H1 (cell line): ENCODE data around the gene COL20A1. TPM values are rescaled to one million over a fixed set of nuclear protein-coding genes. Genes with fewer than 3 reads are reported as not detected.

Experiments used
- CTCF ChIA-PET: fragments of 300-600 bp; sonication (Branson Sonifier 250); formaldehyde crosslinking; loops from one replicate; lab custom pipeline; 2021; ENCODE audit not compliant: partially characterized antibody; lab: Charles Lee
- POLR2A ChIA-PET: fragments of 300-600 bp; sonication (Branson Sonifier 250); formaldehyde crosslinking; loops from one replicate; lab custom pipeline; 2021; ENCODE audit warnings: inconsistent platforms; ENCODE audit not compliant: partially characterized antibody; lab: Charles Lee
- DNase-seq, 2 experiments: peaks; one replicate each; pipeline versions ENCODE4 v3.0.0 to v3.0.0-alpha.2; 2010 to 2022; ENCODE audit warnings: low spot score in 2 of 2, low read depth in 1 of 2, mixed read lengths in 1 of 2
- FAIRE-seq: peaks from 2 replicates; lab custom pipeline; 2011; peaks lifted over from hg19 to GRCh38; lab: Jason Lieb, UNC
- H2AFZ ChIP-seq: 2 replicates; pipeline ENCODE4 v1.8.1; 2012; ENCODE audit warnings: low read length, inconsistent platforms
- H2AK5ac ChIP-seq: 2 replicates; pipeline ENCODE4 v1.6.1; 2013; ENCODE audit warnings: low read depth, low read length
- H2BK120ac ChIP-seq: replicated peaks from 2 replicates; pipeline ENCODE3; 2013; ENCODE audit warnings: low read depth, low read length, inconsistent platforms
- H2BK12ac ChIP-seq: 2 replicates; pipeline ENCODE4 v1.6.1; 2013; ENCODE audit warnings: low read depth, low read length
- H2BK15ac ChIP-seq: 2 replicates; pipeline ENCODE4 v1.6.1; 2013; ENCODE audit warnings: low read length
- H2BK20ac ChIP-seq: 2 replicates; pipeline ENCODE4 v1.6.1; 2013; ENCODE audit warnings: low read length
- H2BK5ac ChIP-seq: 2 replicates; pipeline ENCODE4 v1.6.1; 2013; ENCODE audit warnings: low read depth, low read length
- H3K14ac ChIP-seq: 2 replicates; pipeline ENCODE4 v1.6.1; 2013; ENCODE audit warnings: inconsistent platforms; ENCODE audit not compliant: insufficient read length
- H3K18ac ChIP-seq: 2 replicates; pipeline ENCODE4 v1.6.1; 2013; ENCODE audit warnings: low read length; ENCODE audit errors: extremely low read depth
- H3K23ac ChIP-seq: 2 replicates; pipeline ENCODE4 v1.6.1; 2013; ENCODE audit warnings: inconsistent platforms; ENCODE audit not compliant: insufficient read length
- H3K23me2 ChIP-seq: 2 replicates; pipeline ENCODE4 v1.6.1; 2013; ENCODE audit warnings: low read depth, low read length
- H3K27ac ChIP-seq: 2 replicates; pipeline ENCODE4 v1.6.1; 2011; ENCODE audit warnings: low read depth, low read length, inconsistent platforms
- H3K27me3 ChIP-seq, 4 experiments: replicated peaks in 1 of 4; 1 replicate in 1 of 4; 2 replicates in 3 of 4; pipeline versions ENCODE4 v1.6.1 to v1.8.1; 2011 to 2013; ENCODE audit warnings: low read length in 3 of 4, mild to moderate bottlenecking in 3 of 4, inconsistent platforms in 2 of 4, mixed read lengths in 2 of 4, moderate library complexity in 1 of 4; ENCODE audit not compliant: control insufficient read depth in 3 of 4, insufficient read depth in 3 of 4; ENCODE audit errors: extremely low read depth in 1 of 4
- H3K36me3 ChIP-seq, 4 experiments: 2 replicates each; pipeline versions ENCODE4 v1.6.1 to v1.8.1; 2011 to 2013; ENCODE audit warnings: mild to moderate bottlenecking in 4 of 4, low read length in 3 of 4, moderate library complexity in 2 of 4, control low read depth in 1 of 4, inconsistent platforms in 1 of 4; ENCODE audit not compliant: insufficient read depth in 4 of 4, control insufficient read depth in 2 of 4
- H3K4ac ChIP-seq: replicated peaks from 2 replicates; pipeline ENCODE3; 2013; ENCODE audit warnings: low read length, low read depth, mixed read lengths, inconsistent platforms; ENCODE audit not compliant: insufficient read length
- H3K4me1 ChIP-seq, 4 experiments: replicated peaks in 1 of 4; 1 replicate in 1 of 4; 2 replicates in 3 of 4; pipeline versions ENCODE4 v1.6.1 to v1.8.1; 2011 to 2013; ENCODE audit warnings: low read length in 3 of 4, inconsistent platforms in 2 of 4, mixed read lengths in 1 of 4; ENCODE audit not compliant: insufficient read depth in 4 of 4, control insufficient read depth in 3 of 4
- H3K4me2 ChIP-seq, 2 experiments: 2 replicates each; pipeline versions ENCODE4 v1.6.1 to v1.8.1; 2011 to 2013; ENCODE audit warnings: low read depth in 2 of 2, low read length in 2 of 2, control low read depth in 1 of 2, inconsistent platforms in 1 of 2, mild to moderate bottlenecking in 1 of 2; ENCODE audit not compliant: insufficient read depth in 1 of 2
- H3K4me3 ChIP-seq, 4 experiments: fragments of 200-600, 300-600 bp in 1 of 4; sonication (generic), shearing (Covaris generic), sonication (Bioruptor Twin) in 1 of 4; 2 replicates each; pipeline versions ENCODE4 v1.5.1 to v1.8.1; 2011 to 2016; ENCODE audit warnings: low read length in 4 of 4, low read depth in 3 of 4, control low read depth in 2 of 4, inconsistent platforms in 2 of 4, mild to moderate bottlenecking in 2 of 4, mixed read lengths in 1 of 4, moderate library complexity in 1 of 4; ENCODE audit not compliant: insufficient read depth in 2 of 4; ENCODE audit errors: extremely low read depth in 1 of 4
- H3K56ac ChIP-seq: replicated peaks from 2 replicates; pipeline ENCODE3; 2013; ENCODE audit warnings: low read depth, mild to moderate bottlenecking, mixed read lengths, low read length, inconsistent platforms; ENCODE audit not compliant: insufficient read length
- H3K79me1 ChIP-seq: 2 replicates; pipeline ENCODE4 v1.6.1; 2013; ENCODE audit warnings: low read depth, low read length, control low read depth
- H3K79me2 ChIP-seq, 2 experiments: 2 replicates each; pipeline versions ENCODE4 v1.6.1 to v1.8.1; 2012 to 2013; ENCODE audit warnings: low read length in 2 of 2, mild to moderate bottlenecking in 2 of 2, inconsistent platforms in 1 of 2; ENCODE audit not compliant: insufficient read depth in 2 of 2, control insufficient read depth in 1 of 2
- H3K9ac ChIP-seq, 4 experiments: replicated peaks in 1 of 4; 1 replicate in 1 of 4; 2 replicates in 3 of 4; pipeline versions ENCODE4 v1.6.1 to v1.8.1; 2011 to 2013; ENCODE audit warnings: low read depth in 3 of 4, low read length in 3 of 4, control low read depth in 2 of 4, mild to moderate bottlenecking in 2 of 4, moderate library complexity in 2 of 4, inconsistent platforms in 1 of 4; ENCODE audit errors: extremely low read depth in 1 of 4
- H3K9me3 ChIP-seq, 2 experiments: 2 replicates each; pipeline versions ENCODE4 v1.6.1 to v1.8.1; 2012 to 2013; ENCODE audit warnings: mild to moderate bottlenecking in 2 of 2, moderate library complexity in 2 of 2, control low read depth in 1 of 2, inconsistent platforms in 1 of 2, low read depth in 1 of 2, low read length in 1 of 2, mixed read lengths in 1 of 2; ENCODE audit not compliant: insufficient read depth in 2 of 2
- H4K20me1 ChIP-seq, 2 experiments: replicated peaks in 1 of 2; 2 replicates each; pipeline versions ENCODE3 to v1.8.1; 2011 to 2013; ENCODE audit warnings: inconsistent platforms in 2 of 2, low read length in 2 of 2, mild to moderate bottlenecking in 1 of 2; ENCODE audit not compliant: insufficient read depth in 2 of 2, control insufficient read depth in 1 of 2
- H4K5ac ChIP-seq: 2 replicates; pipeline ENCODE4 v1.6.1; 2013; ENCODE audit warnings: low read length, low read depth, mixed read lengths, inconsistent platforms; ENCODE audit not compliant: insufficient read length
- H4K8ac ChIP-seq: 2 replicates; pipeline ENCODE4 v1.8.0; 2013; ENCODE audit warnings: mild to moderate bottlenecking, moderate library complexity, low read length, inconsistent platforms; ENCODE audit not compliant: insufficient read depth; ENCODE audit errors: extremely low read depth
- H4K91ac ChIP-seq: replicated peaks from 2 replicates; pipeline ENCODE3; 2013; ENCODE audit warnings: low read length, mixed read lengths, inconsistent platforms; ENCODE audit not compliant: insufficient read length
- BACH1 ChIP-seq: IDR thresholded peaks from 2 replicates; pipeline ENCODE4 v1.6.1; 2012; ENCODE audit warnings: low read length, improper control_type of control experiment
- CEBPB ChIP-seq: IDR thresholded peaks from 2 replicates; pipeline ENCODE4 v1.6.1; 2012; ENCODE audit warnings: low read depth, low read length
- CHD1 ChIP-seq: IDR thresholded peaks from 2 replicates; pipeline ENCODE4 v1.6.1; 2012; ENCODE audit warnings: low read depth, low read length, improper control_type of control experiment
- CREB1 ChIP-seq: IDR thresholded peaks from 2 replicates; pipeline ENCODE4 v1.6.1; 2012; ENCODE audit warnings: inconsistent platforms
- EGR1 ChIP-seq: IDR thresholded peaks from 2 replicates; pipeline ENCODE4 v1.6.1; 2011; ENCODE audit warnings: low read depth, low read length, borderline replicate concordance
- GTF2F1 ChIP-seq: IDR thresholded peaks from 2 replicates; pipeline ENCODE4 v1.6.1; 2012; ENCODE audit warnings: low read depth, low read length, improper control_type of control experiment, borderline replicate concordance
- HDAC6 ChIP-seq: IDR thresholded peaks from one replicate; pipeline ENCODE4 v1.7.1; 2012; ENCODE audit warnings: low read depth, mild to moderate bottlenecking, inconsistent platforms, low read length, moderate library complexity
- JUN ChIP-seq: IDR thresholded peaks from 2 replicates; pipeline ENCODE4 v1.6.1; 2011; ENCODE audit warnings: low read depth, mild to moderate bottlenecking, improper control_type of control experiment, low read length
- MAFK ChIP-seq: IDR thresholded peaks from 2 replicates; pipeline ENCODE4 v1.6.1; 2012; ENCODE audit warnings: low read depth, mild to moderate bottlenecking, improper control_type of control experiment, low read length
- MAX ChIP-seq: IDR thresholded peaks from 2 replicates; pipeline ENCODE4 v1.6.1; 2012; ENCODE audit warnings: inconsistent platforms
- RXRA ChIP-seq: IDR thresholded peaks from 2 replicates; pipeline ENCODE4 v1.6.1; 2011; ENCODE audit warnings: low read depth, mild to moderate bottlenecking, low read length, moderate library complexity; ENCODE audit not compliant: insufficient read depth
- SIN3A ChIP-seq, 2 experiments: IDR thresholded peaks in 1 of 2; conservative IDR thresholded peaks in 1 of 2; 2 replicates each; pipeline ENCODE4 v1.6.1; 2011 to 2012; ENCODE audit warnings: low read length in 2 of 2, improper control_type of control experiment in 1 of 2, low read depth in 1 of 2, mild to moderate bottlenecking in 1 of 2
- SP4 ChIP-seq: IDR thresholded peaks from 2 replicates; pipeline ENCODE4 v1.6.1; 2012; ENCODE audit warnings: low read length, inconsistent platforms
- TAF7 ChIP-seq: optimal IDR thresholded peaks from 2 replicates; pipeline ENCODE3; 2011; ENCODE audit warnings: low read depth, mild to moderate bottlenecking, inconsistent platforms, low read length, moderate library complexity, borderline replicate concordance
- WGBS, 2 experiments: shearing (Covaris generic) in 1 of 2; methylation state at CpG; one replicate each; pipeline versions ENCODE4 v1.1.6 to v1.1.7; 2013 to 2015; ENCODE audit warnings: low lambda C conversion rate in 2 of 2, mixed read lengths in 2 of 2, inconsistent platforms in 1 of 2, low coverage in 1 of 2, missing lambda C conversion rate in 1 of 2; ENCODE audit not compliant: insufficient replicate concordance in 2 of 2, insufficient coverage in 1 of 2, insufficient read length in 1 of 2; ENCODE audit errors: extremely low coverage in 1 of 2, missing lambda C conversion rate in 1 of 2; 5-methylcytosine and 5-hydroxymethylcytosine counted together
- polyA plus RNA-seq, 7 experiments: library from polyadenylated mRNA; depleted of rRNA in 3 of 7; stranded (reverse) in 5 of 7; unstranded in 2 of 7; fragments of >200 nt in 5 of 7; fragments of 200-250 nt in 2 of 7; gene quantifications; 1 replicate in 5 of 7; 2 replicates in 1 of 7; 4 replicates in 1 of 7; pipeline versions ENCODE4 v1.2.1 to v1.2.3, GENCODE V29; 2011 to 2013; ENCODE audit warnings: missing spikeins in 2 of 7, mixed read lengths in 2 of 7
- total RNA-seq: library from RNA; stranded (reverse); fragmentation: NEBNext Ultra II Directional; extraction: Animal tissue kit (Norgen Biotek cat#: 25700); gene quantifications from 2 replicates; pipeline ENCODE4 v1.2.1, GENCODE V29; 2021

COL20A1 gene
- total and polyA plus RNA-seq, 2 of the 8 experiments (the other 6 are each of a cell fraction or from before 2014, with no cell fraction given) = 0.19 to 0.21 TPM

- H2BK15ac ChIP-seq = no peak overlapping the region
- DNase-seq (no peak), FAIRE-seq (no peak)
- no peak overlapping the region for H3K27ac ChIP-seq
- no peak overlapping the region for H2BK120ac ChIP-seq
- no peaks in the 10 kb centered on the region for H3K4me1 ChIP-seq
- H4K20me1 ChIP-seq = peaks cover 15 to 30% of the 10 kb centered on the region in 2 experiments
- H3K14ac ChIP-seq = no peak overlapping the region
- H3K23ac ChIP-seq = no peak overlapping the region
- no peak overlapping the region for H2BK12ac ChIP-seq
- H3K18ac ChIP-seq = no peak overlapping the region
- H3K23me2 ChIP-seq = peaks cover 2% of the 10 kb centered on the region; the same call in 1 of the 2 replicates
- TF ChIP-seq CHD1 (no peak), RXRA (no peak), EGR1 (no peak), MAFK (no peak), HDAC6 (no peak), MAX (no peak), SIN3A (conservative IDR thresholded peaks at IDR 0.05 in 1 of 2, IDR thresholded peaks at IDR 0.05 in 1 of 2; ENCODE audit: low read depth in 1 of 2, low read length in 2 of 2) (no peak), CEBPB (no peak), TAF7 (no peak), SP4 (no peak), CREB1 (no peak), BACH1 (no peak), GTF2F1 (no peak), JUN (no peak)
- no peak overlapping the region for H3K4me3 ChIP-seq
- no peaks in the 10 kb centered on the region for H3K27me3 ChIP-seq
- no peak overlapping the region for H3K4me2 ChIP-seq
- no peak overlapping the region for H3K9ac ChIP-seq
- H2AK5ac ChIP-seq = no peak overlapping the region
- H3K4ac ChIP-seq = no peak overlapping the region
- H2BK20ac ChIP-seq = no peak overlapping the region
- H2AFZ ChIP-seq = no peak overlapping the region
- H2BK5ac ChIP-seq = no peak overlapping the region
- H3K36me3 ChIP-seq = peaks cover 6 to 42% (median 26%) of the 10 kb centered on the region in 4 experiments
- H3K79me1 ChIP-seq = peaks cover 7% of the 10 kb centered on the region; the same call in 1 of the 2 replicates
- no peaks in the 10 kb centered on the region for H3K9me3 ChIP-seq
- POLR2A ChIA-PET = interaction anchor here (0.6 to 5.3 kb wide), 7 partner anchors 12 to 816 kb away, joined by 3 to 26 read pairs (median 3); partner anchors contain the start of genes BIRC7 and COL20A1
- WGBS, 2 experiments = 86% methylated on average over 6 of the region's 6 CpGs; no CpG with 5 or more reads in 1 of the 2 experiments
- no peak overlapping the region for H4K8ac ChIP-seq
- no peak overlapping the region for H4K91ac ChIP-seq
- no peak overlapping the region for H4K5ac ChIP-seq
- peaks cover 4 to 14% of the 10 kb centered on the region in 2 experiments; a peak in 3 of 4 replicates for H3K79me2 ChIP-seq
- CTCF ChIA-PET = interaction anchor here (0.7 to 9.6 kb wide), 24 partner anchors 9 to 237 kb away, joined by 3 to 82 read pairs (median 6); partner anchors contain the start of gene BIRC7
- H3K56ac ChIP-seq = no peak overlapping the region
Observed at GRCh38 chr20:63280371-63280770, 12.6 kb upstream of the COL20A1 start.
